Measurements from ENCODE around the gene MAFG. TPM values are rescaled to one million over a fixed set of nuclear protein-coding genes. Genes with fewer than 3 reads are reported as not detected.

Gene MAFG
- total and polyA plus RNA-seq, 2 of the 13 experiments (the other 11 are each of a cell fraction or from before 2014, with no cell fraction given): 14.5 to 20.0 TPM

GRCh38 chr17:81928544-81929252 lies 1.2 kb upstream of the MAFG start (continued):
- TF ChIP-seq ZBTB40 (IDR thresholded peaks at IDR 0.05) (no peak), ZBTB40 (CRISPR knock-in tag; IDR thresholded peaks at IDR 0.05) (peak; percentile 38; the same call in 1 of the 2 replicates), NFATC3 (CRISPR knock-in tag; IDR thresholded peaks at IDR 0.05) (no peak), ELF4 (CRISPR knock-in tag; IDR thresholded peaks at IDR 0.05; ENCODE audit: borderline replicate concordance) (no peak), KMT2A (CRISPR knock-in tag; IDR thresholded peaks at IDR 0.05) (0 out of 2 replicates have a peak, but pooled peaks have one; percentile 15), ZBTB10 (CRISPR knock-in tag; IDR thresholded peaks at IDR 0.05; ENCODE audit: borderline replicate concordance) (no peak), ZNF468 (CRISPR knock-in tag; IDR thresholded peaks at IDR 0.05) (peak; percentile 61; the same call in 1 of the 2 replicates), HOXA5 (CRISPR knock-in tag; IDR thresholded peaks at IDR 0.05) (no peak), MLLT10 (CRISPR knock-in tag; IDR thresholded peaks at IDR 0.05) (no peak), ZFP91 (CRISPR knock-in tag; IDR thresholded peaks at IDR 0.05; ENCODE audit: borderline replicate concordance) (no peak; the same call in 1 of the 2 replicates), HES4 (CRISPR knock-in tag; IDR thresholded peaks at IDR 0.05; ENCODE audit: borderline replicate concordance) (peak; percentile 33; the same call in 1 of the 2 replicates), TSC22D2 (CRISPR knock-in tag; IDR thresholded peaks at IDR 0.05; ENCODE audit: borderline replicate concordance) (no peak), ZNF792 (CRISPR knock-in tag; IDR thresholded peaks at IDR 0.05) (0 out of 2 replicates have a peak, but pooled peaks have one; percentile 21)

Data from HepG2 (cell line).